Activated T-cell treated with anti-CD3 and anti-CD28 coated beads, Interleukin-2, amount 50 U/mL, for 4 hours (primary cell): ENCODE measurements around the gene MACROD2. TPM values are rescaled to one million over a fixed set of nuclear protein-coding genes. Genes with fewer than 3 reads are reported as not detected.

Experiments
- ATAC-seq, 2 donors: fragments of 200-7000 bp; cut with Tn5 transposase; one replicate each; pipeline ENCODE4 v1.10.0; 2021
- DNase-seq: peaks from one replicate; pipeline ENCODE4 v3.0.0-alpha.2; 2020
- H3K27me3 Mint-ChIP-seq: one replicate; pipeline ENCODE4 v1.8.0; 2021; ENCODE audit warnings: low read depth, mixed read lengths
- H3K36me3 Mint-ChIP-seq: one replicate; pipeline ENCODE4 v1.8.0; 2022; ENCODE audit warnings: mixed read lengths; ENCODE audit not compliant: insufficient read depth
- H3K4me1 Mint-ChIP-seq: one replicate; pipeline ENCODE4 v1.8.0; 2021; ENCODE audit warnings: low read depth, mixed read lengths
- H3K4me3 Mint-ChIP-seq: one replicate; pipeline ENCODE4 v1.8.0; 2021; ENCODE audit warnings: mild to moderate bottlenecking, moderate library complexity, mixed read lengths
- H3K9me3 Mint-ChIP-seq: one replicate; pipeline ENCODE4 v1.8.0; 2021; ENCODE audit warnings: mixed read lengths
- total RNA-seq, 3 donors: library from RNA; stranded (reverse); gene quantifications; one replicate each; pipeline ENCODE4 v1.2.1, GENCODE V29; 2021

The MACROD2 gene
- total RNA-seq, 3 donors from 2014 or later: 0.10 TPM; not detected in 2

DNA sequence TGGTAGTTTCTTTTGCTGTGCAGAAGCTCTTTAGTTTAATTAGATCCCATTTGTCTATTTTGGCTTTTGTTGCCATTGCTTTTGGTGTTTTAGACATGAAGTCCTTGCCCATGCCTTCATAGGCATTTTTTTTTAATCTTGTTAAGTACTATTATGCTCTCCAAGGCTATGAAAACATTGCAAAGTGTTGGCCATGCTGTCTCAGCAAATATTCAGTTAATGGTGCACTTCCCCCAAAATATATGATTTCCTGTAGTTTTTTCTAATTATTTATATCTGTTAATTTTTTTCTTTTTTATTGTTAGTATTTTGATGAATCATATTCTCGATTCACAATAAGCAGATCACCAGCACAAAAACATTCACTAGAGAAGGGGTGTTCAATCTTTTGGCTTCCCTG, 1148.2 kb downstream of the MACROD2 start:
- no peak overlapping the region for H3K4me3 Mint-ChIP-seq
- no peaks in the 10 kb centered on the region for H3K27me3 Mint-ChIP-seq
- peaks cover 19% of the 10 kb centered on the region for H3K9me3 Mint-ChIP-seq
- DNase-seq (no peak), ATAC-seq (no peak)
- H3K36me3 Mint-ChIP-seq: no peaks in the 10 kb centered on the region
- no peaks in the 10 kb centered on the region for H3K4me1 Mint-ChIP-seq

DNA sequence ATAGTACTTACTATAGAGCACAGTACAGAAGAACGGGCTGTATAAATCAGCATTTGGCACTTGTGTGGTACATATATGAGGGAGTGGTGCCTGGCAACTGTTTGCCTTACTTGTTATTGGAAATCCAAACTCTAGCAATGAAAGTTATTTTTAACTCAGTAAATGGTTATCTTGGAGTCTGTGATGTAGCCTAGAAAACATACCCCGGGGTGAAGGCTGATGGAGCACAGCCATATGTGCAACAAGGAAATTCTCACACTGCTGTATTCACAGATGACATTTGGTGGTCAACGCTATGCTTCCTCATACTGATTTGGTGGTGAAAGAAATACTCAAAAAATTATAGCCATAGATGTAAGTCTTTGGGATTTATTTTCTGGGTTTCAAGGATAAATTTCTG, 1149.6 kb downstream of the MACROD2 start:
- peaks cover 12% of the 10 kb centered on the region for H3K9me3 Mint-ChIP-seq
- H3K36me3 Mint-ChIP-seq: no peaks in the 10 kb centered on the region
- no peaks in the 10 kb centered on the region for H3K4me1 Mint-ChIP-seq
- ATAC-seq (no peak), DNase-seq (no peak)
- H3K27me3 Mint-ChIP-seq: no peaks in the 10 kb centered on the region
- no peak overlapping the region for H3K4me3 Mint-ChIP-seq

DNA sequence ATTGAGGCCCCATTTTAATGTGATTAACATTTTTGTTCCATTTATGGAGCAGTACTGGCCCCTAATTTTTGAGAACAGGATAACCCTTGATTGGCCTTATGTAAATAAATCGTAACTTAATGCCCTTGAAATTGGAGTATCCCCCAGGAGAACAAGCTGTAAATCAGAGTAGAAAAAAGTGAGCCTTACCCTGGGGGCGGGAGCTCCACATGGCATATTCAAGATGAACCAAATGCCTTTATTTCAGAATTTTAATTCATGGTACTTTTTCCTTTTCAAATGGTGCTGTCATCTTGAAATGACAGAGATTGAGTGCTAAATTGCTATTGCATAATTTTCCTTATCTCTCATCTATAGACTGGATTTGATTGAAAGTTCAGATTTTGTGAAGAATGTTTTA, 1151.6 kb downstream of the MACROD2 start:
- no peaks in the 10 kb centered on the region for H3K27me3 Mint-ChIP-seq
- H3K36me3 Mint-ChIP-seq: no peaks in the 10 kb centered on the region
- no peak for DNase-seq
- H3K9me3 Mint-ChIP-seq: peaks cover 10% of the 10 kb centered on the region
- H3K4me3 Mint-ChIP-seq: no peak overlapping the region
- H3K4me1 Mint-ChIP-seq: no peaks in the 10 kb centered on the region
- ATAC-seq: no peak

DNA sequence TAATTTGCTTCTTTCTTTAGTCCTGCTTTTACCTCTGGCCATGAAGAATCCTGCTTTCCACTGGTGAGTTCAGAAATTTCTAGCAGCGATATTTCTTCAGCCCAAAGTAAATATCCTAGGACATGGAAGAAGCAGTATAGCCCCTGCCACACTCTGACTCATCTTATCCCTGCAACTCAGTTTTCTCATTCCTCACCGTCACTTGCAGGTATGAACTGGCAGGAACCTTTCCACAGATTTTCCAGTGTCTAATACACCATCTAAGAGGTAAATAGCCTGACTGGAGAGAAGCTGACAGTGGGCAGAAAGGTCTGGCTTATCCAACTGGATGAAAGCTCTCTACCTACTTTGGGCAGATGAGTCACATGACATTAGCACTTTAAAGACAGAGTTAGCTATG, 1158.8 kb downstream of the MACROD2 start:
- no peak for ATAC-seq
- DNase-seq: no peak
- H3K9me3 Mint-ChIP-seq: peaks cover 17% of the 10 kb centered on the region
- no peaks in the 10 kb centered on the region for H3K27me3 Mint-ChIP-seq
- H3K36me3 Mint-ChIP-seq: no peaks in the 10 kb centered on the region
- H3K4me1 Mint-ChIP-seq: no peaks in the 10 kb centered on the region
- H3K4me3 Mint-ChIP-seq: no peak overlapping the region

DNA sequence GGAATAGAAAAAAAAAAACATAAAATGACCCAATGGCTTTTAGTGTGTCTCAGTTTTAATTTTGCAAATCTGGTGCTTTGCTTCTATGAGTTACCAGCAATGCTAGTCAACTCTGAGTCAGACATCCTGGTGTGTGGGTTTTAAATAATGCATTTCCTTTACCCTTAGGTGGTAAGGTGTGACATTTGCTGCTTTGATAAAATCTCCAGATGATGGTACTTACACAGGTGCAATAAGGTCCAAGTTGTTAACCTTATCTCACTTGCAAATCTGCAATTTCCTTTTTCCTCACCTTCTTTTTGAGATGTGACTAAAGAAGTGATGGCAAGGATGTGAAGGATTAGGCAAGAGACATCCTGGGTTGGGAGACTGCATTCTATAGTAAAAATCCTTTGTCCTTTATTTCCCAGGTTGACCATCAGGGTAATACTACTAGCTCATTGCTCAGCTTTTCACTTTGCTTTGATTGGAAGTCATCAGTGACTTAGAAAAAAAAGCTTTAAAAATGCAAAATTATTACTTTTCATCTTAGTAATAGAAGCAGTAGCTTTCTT, 1160.6 kb downstream of the MACROD2 start:
- Mint-ChIP-seq H3K27me3 (no peaks in the 10 kb centered on the region), H3K4me3 (no peak overlapping the region), H3K36me3 (no peaks in the 10 kb centered on the region), H3K9me3 (peaks cover 22% of the 10 kb centered on the region), H3K4me1 (no peaks in the 10 kb centered on the region)
- ATAC-seq: peak in 1 of 2 donors; percentile 32
- DNase-seq: no peak

DNA sequence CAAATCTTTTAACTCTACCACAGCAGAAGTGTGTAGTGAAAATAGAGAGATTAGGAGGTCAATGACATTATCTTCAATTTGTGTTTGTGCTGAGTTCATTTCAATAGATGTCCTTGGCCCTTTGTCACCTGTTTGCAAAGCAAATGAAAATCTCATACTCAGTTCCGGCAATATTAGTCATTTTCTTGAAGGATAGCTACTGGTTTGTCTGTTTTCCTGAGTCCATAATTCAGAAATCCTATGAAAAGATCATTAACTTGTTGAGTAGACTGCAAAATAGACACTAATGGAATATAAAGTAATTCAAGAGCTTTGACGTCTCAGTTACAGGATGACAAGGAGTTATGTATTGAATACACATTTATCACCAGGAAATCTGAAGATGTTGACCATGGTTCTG, 1163.2 kb downstream of the MACROD2 start:
- Mint-ChIP-seq H3K36me3 (no peaks in the 10 kb centered on the region), H3K9me3 (peaks cover 10% of the 10 kb centered on the region), H3K27me3 (no peaks in the 10 kb centered on the region), H3K4me3 (no peak overlapping the region), H3K4me1 (peaks cover 5% of the 10 kb centered on the region)
- DNase-seq: no peak
- no peak for ATAC-seq

DNA sequence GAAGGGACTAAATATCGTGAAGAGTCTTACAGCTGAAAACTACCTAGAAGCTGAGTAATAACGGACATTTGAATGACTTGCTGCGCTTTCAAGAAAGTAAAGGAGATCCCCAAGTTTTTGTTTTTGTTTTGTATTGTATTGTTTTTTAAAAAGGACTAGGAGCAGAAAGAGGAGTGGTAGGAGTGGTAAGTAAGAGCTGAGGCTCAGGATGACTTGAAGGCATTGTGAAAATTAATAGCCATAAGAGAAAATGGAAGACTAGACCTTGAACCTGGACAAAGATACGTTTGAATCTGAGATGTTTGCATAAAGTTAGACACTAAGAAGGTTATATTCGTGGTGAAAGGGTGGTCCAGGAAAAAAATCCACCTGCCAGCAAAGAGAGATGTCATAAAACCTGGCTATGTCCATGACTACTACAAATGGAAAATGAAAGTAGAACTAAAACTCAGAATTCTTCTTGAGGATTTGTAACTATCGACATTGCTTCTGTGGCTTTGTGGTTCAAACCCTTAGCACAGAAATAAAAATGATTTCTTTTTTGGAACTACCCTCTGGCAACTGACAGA, 1166.8 kb downstream of the MACROD2 start:
- H3K4me3 Mint-ChIP-seq: peak overlapping the region; percentile 12
- H3K4me1 Mint-ChIP-seq: peaks cover 5% of the 10 kb centered on the region
- DNase-seq: no peak
- H3K9me3 Mint-ChIP-seq: peaks cover 10% of the 10 kb centered on the region
- no peaks in the 10 kb centered on the region for H3K36me3 Mint-ChIP-seq
- no peaks in the 10 kb centered on the region for H3K27me3 Mint-ChIP-seq
- ATAC-seq: peak in 1 of 2 donors; percentile 48

DNA sequence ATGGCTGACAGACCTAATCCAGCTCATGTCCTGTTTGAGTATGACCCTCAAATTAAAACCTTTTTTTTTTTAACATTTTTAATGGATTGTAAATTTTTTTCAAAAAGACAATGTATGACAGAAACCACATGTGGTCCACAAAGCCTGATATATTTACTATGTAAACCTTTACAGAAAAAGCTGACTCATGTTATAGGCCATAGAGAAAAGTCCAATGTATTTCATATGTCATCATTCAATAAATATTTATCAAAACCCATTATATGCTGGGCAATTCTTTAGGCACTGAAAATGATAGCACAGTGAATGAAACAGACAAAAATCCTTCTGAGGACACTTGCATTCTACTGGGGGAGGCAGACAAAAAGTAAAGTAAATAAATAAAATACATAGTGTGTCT, 1168.3 kb downstream of the MACROD2 start:
- Mint-ChIP-seq H3K4me3 (no peak overlapping the region), H3K27me3 (no peaks in the 10 kb centered on the region), H3K9me3 (peaks cover 6% of the 10 kb centered on the region), H3K4me1 (peaks cover 5% of the 10 kb centered on the region), H3K36me3 (no peaks in the 10 kb centered on the region)
- ATAC-seq (no peak), DNase-seq (no peak)

DNA sequence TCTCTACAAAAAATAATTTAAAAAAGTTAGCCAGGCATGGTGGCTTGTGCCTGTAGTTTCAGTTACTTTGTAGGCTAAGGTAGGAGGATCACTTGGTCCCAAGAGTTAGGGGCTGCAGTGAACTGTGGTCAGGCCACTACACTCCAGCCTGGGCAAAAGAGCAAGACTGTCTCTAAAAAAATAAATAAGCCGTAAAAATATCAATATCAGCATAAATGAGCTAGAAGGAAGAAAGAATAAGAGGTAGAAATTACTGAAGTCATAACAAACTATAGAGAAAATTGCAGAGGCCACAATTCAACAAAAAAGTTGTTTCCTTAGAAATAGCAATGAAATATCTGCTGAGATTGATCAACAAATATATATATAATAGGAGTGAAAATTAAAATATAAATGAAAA, 1169.4 kb downstream of the MACROD2 start:
- Mint-ChIP-seq H3K9me3 (peaks cover 1% of the 10 kb centered on the region), H3K36me3 (no peaks in the 10 kb centered on the region), H3K27me3 (no peaks in the 10 kb centered on the region), H3K4me3 (no peak overlapping the region), H3K4me1 (peaks cover 5% of the 10 kb centered on the region)
- no peak for ATAC-seq
- no peak for DNase-seq

DNA sequence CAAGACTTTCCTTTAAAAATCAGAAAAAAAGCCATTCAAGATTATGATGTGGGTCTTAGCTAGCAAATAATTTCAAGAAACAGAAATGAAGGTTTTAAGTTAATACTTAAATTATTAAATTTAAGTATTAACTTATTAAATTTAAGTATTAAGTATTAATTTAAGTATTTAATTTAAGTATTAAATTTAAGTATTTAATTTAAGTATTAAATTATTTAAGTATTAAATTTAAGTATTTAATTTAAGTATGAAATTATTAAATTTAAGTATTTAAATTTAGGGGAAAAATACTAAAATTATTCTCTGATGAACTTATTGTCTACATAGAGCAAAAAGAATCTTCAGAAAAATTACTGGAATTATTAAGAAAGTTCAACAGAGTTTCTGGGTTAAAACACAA, 1171.4 kb downstream of the MACROD2 start:
- no peaks in the 10 kb centered on the region for H3K36me3 Mint-ChIP-seq
- ATAC-seq: no peak
- no peak overlapping the region for H3K4me3 Mint-ChIP-seq
- DNase-seq: no peak
- H3K9me3 Mint-ChIP-seq: peaks cover 12% of the 10 kb centered on the region
- H3K4me1 Mint-ChIP-seq: peaks cover 5% of the 10 kb centered on the region
- no peaks in the 10 kb centered on the region for H3K27me3 Mint-ChIP-seq

DNA sequence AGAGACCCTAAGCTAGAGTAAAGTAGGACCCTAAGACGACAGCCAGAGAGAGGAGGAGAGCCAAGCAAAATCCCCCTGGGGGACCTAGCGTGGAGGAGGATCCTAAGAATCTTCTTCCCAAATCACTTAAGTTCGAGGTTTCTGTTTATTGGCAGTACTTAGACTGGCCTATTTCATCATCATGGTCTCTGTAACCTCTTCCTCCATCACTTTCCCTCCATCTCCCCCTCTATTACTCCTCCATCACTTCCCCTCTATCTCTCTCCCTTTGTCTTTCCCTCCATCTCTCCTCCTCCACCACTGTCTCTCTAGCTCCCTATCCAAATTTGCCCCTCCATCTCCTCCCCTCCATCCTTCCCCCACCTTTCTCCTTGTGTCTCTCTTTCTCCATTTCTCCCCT, 1175.7 kb downstream of the MACROD2 start:
- no peaks in the 10 kb centered on the region for H3K4me1 Mint-ChIP-seq
- no peak overlapping the region for H3K4me3 Mint-ChIP-seq
- H3K9me3 Mint-ChIP-seq: peaks cover 13% of the 10 kb centered on the region
- ATAC-seq (no peak), DNase-seq (no peak)
- no peaks in the 10 kb centered on the region for H3K36me3 Mint-ChIP-seq
- no peaks in the 10 kb centered on the region for H3K27me3 Mint-ChIP-seq

DNA sequence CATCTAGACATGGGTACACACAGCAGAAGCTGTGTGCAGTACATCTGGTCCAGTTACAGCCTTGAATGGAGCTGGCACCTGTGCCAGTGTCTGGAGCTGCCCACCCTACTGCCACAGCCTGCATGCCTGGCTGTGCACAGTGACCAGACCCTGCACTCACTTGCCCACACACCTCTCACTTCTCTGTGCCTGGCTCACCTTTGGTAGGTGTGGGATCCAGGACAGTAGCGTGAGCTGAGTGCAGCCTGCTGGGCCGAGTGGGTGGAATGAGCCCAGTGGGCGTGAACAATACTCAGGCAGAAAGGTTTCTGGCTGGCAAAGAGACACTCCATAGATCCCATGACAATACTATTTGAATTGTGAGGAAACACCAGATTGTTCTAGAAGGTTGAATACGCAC, 1181.6 kb downstream of the MACROD2 start:
- Mint-ChIP-seq H3K4me1 (no peaks in the 10 kb centered on the region), H3K36me3 (no peaks in the 10 kb centered on the region), H3K27me3 (no peaks in the 10 kb centered on the region), H3K9me3 (peaks cover 3% of the 10 kb centered on the region), H3K4me3 (no peak overlapping the region)
- no peak for ATAC-seq
- no peak for DNase-seq

DNA sequence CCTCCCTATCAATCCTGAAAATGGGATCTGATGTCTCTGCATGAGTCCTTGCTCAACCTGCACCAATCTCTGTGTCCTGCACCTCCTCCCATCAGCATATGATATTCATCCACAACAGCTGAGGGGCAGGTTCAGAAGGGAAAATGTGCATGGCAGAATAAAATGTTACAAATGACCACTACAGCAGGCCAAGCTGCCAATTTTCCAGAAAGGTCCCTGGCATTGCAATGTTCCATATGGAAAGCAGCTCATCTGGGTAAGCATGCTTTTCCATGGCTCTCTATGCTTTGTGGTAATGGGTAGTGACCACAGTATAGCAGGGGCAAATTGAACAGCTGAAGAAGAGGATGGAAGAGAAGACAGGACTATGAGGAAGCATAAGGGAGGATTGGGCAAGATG, 1183.3 kb downstream of the MACROD2 start:
- Mint-ChIP-seq H3K4me1 (no peaks in the 10 kb centered on the region), H3K9me3 (peaks cover 6% of the 10 kb centered on the region), H3K27me3 (no peaks in the 10 kb centered on the region), H3K36me3 (no peaks in the 10 kb centered on the region), H3K4me3 (no peak overlapping the region)
- no peak for DNase-seq
- ATAC-seq: no peak

DNA sequence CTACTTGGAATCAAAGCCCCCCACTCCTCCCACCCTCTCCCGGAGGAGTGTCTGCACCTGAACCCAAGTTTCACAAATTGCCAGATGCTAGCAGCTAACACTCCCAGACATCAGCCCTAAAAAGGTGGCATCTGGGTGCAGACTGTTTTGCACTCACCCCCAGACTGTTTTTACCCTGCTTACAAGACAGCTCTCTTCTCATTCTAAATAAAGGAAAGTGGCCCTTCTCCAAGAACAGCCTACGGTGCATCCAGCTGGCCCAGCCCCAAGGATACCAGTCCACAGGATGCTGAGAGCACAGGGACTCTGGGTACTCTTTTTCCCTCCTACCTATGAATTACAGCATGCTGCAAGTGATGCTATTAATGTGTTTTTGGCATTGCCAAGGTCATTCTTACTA, 1184.1 kb downstream of the MACROD2 start:
- no peak for DNase-seq
- H3K27me3 Mint-ChIP-seq: no peaks in the 10 kb centered on the region
- H3K4me1 Mint-ChIP-seq: no peaks in the 10 kb centered on the region
- no peak overlapping the region for H3K4me3 Mint-ChIP-seq
- no peaks in the 10 kb centered on the region for H3K36me3 Mint-ChIP-seq
- ATAC-seq: no peak
- H3K9me3 Mint-ChIP-seq: peaks cover 6% of the 10 kb centered on the region

DNA sequence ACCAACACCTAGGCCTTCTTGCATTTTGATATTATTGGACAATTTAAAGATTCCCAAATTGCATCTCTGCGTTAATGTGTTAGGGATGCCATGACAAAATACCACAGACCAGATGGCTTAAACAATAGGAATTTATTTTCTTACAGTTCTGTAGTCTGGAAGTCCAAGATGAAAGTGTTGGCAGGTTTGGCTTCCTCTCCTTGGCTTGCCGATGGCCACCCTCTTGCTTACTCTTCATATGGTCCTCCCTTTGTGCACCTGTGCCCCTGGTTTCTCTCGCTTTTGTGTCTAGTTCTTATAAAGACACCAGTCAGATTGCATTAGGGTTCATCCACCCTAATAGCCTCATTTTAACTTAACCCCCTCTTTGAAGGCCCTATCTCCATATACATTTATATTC, 1184.5 kb downstream of the MACROD2 start:
- Mint-ChIP-seq H3K27me3 (no peaks in the 10 kb centered on the region), H3K4me3 (no peak overlapping the region), H3K9me3 (peaks cover 6% of the 10 kb centered on the region), H3K4me1 (no peaks in the 10 kb centered on the region), H3K36me3 (no peaks in the 10 kb centered on the region)
- no peak for DNase-seq
- ATAC-seq: no peak

DNA sequence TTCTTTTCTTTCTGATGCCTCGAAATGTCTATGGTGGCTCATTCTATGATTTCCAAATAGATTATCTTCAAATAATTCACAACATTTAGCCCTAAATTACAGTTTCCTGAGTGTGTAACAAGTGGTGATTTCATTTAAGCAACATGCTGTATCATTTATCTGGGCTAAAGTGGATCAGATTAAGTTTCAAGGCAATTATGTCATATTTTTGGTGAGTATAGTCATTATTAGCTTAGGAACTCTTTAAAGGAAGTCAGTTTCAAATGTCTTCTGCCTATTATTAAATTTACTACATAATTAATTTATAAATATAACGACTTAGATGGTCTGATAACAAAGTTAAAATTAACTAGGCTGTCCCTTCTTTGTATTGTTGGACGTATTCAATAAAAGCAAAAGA, 1190.0 kb downstream of the MACROD2 start:
- H3K36me3 Mint-ChIP-seq: no peaks in the 10 kb centered on the region
- DNase-seq (no peak), ATAC-seq (no peak)
- H3K9me3 Mint-ChIP-seq: peaks cover 2% of the 10 kb centered on the region
- no peaks in the 10 kb centered on the region for H3K27me3 Mint-ChIP-seq
- no peak overlapping the region for H3K4me3 Mint-ChIP-seq
- H3K4me1 Mint-ChIP-seq: no peaks in the 10 kb centered on the region
